Activated CD4-positive, alpha-beta T cell treated with anti-CD3 and anti-CD28 coated beads, Interleukin-2, amount 10 ng/mL, durations not matched to agents 24 days and 14 days (primary cell): Measurements from ENCODE around the gene EEIG1. TPM values are rescaled to one million over a fixed set of nuclear protein-coding genes. Genes with fewer than 3 reads are reported as not detected.

ENCODE experiments used
- DNase-seq: peaks from one replicate; pipeline ENCODE4 v3.0.0; 2022
- H3K27ac Mint-ChIP-seq: one replicate; pipeline ENCODE4 v1.8.0; 2022; ENCODE audit warnings: mild to moderate bottlenecking, mixed read lengths
- H3K27me3 Mint-ChIP-seq: one replicate; pipeline ENCODE4 v1.8.0; 2022; ENCODE audit warnings: mixed read lengths
- H3K36me3 Mint-ChIP-seq: one replicate; pipeline ENCODE4 v1.8.0; 2022; ENCODE audit warnings: low read depth, mild to moderate bottlenecking, mixed read lengths
- H3K4me1 Mint-ChIP-seq: one replicate; pipeline ENCODE4 v1.8.0; 2021; ENCODE audit warnings: mixed read lengths
- H3K4me3 Mint-ChIP-seq: one replicate; pipeline ENCODE4 v1.8.0; 2022; ENCODE audit warnings: mild to moderate bottlenecking, moderate library complexity, mixed read lengths
- H3K9me3 Mint-ChIP-seq: one replicate; pipeline ENCODE4 v1.8.0; 2021; ENCODE audit warnings: mixed read lengths
- intact Hi-C: fragments of 100-400 bp; cut with micrococcal nuclease; formaldehyde crosslinking; loops from one replicate; pipeline ENCODE4 v1.15.1; 2023
- total RNA-seq: library from RNA; stranded (reverse); gene quantifications from 2 replicates; pipeline ENCODE4 v1.2.3, GENCODE V29; 2022

The EEIG1 gene
- total RNA-seq, 1 donor from 2014 or later, result 64.4 TPM

DNA sequence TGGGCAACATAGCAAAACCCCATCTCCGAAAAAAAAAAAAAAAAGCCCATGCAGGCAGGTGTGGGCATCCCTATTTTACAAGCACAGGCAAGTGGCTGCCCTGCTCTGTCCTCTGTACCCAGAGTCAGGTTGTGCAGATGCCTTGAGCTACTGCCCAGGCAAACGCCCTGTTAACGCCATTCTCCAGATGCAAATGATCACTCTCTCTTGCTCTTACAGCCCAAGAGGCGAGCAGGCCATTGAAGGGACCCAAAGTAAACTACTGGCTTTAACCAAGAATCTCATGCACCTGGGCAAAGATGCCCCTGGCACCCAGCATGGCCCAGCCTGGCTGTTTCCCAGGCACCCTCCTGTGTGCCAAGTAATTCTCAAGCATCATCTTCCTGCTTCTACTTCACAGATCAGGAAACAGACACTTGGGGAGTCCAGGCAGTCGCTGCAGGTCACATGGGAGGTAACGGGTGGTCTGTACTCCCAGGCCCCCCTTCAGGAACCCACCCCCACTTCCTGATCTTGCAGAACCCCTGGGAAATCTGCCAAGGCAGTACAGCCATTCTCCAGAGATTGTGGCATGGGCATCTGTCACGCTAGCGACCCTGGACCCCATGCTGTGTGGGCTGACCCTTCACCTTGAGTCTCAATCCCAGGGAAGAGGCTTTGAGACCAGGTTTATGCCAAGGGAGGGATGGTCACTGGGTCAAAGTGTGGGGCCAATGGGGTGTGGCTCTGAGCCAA is 14.2 kb downstream of the EEIG1 start:
- Mint-ChIP-seq H3K4me1 (peaks cover 87% of the 10 kb centered on the region), H3K9me3 (no peaks in the 10 kb centered on the region), H3K36me3 (peaks cover 23% of the 10 kb centered on the region), H3K4me3 (peak overlapping the region; percentile 96), H3K27ac (peak overlapping the region; percentile 29), H3K27me3 (no peaks in the 10 kb centered on the region)
- no peak for DNase-seq
- intact Hi-C loops, result no loop called here

DNA sequence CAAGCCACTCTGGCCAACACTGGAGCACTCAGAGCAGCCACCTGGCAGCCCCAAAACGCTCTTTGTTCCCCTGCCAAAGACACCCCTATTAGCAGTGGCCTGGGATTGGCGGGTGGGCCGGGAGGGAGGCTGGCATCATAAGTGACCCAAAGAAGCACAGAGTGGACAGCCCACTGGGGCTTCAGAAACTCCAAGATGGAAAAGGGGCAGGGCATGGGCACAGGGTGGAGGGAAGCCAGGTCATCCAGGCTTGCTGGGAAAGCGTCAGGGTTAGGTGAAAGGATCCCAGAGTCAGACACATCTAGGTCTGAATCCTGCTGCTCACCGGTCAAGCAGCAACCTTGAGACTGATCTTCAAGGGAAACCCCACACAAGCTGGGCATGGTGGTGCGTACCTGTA is 14.8 kb downstream of the EEIG1 start:
- intact Hi-C loops, result no loop called here
- Mint-ChIP-seq H3K27ac (peak overlapping the region; percentile 90), H3K27me3 (no peaks in the 10 kb centered on the region), H3K9me3 (no peaks in the 10 kb centered on the region), H3K36me3 (peaks cover 27% of the 10 kb centered on the region), H3K4me3 (peak overlapping the region; percentile 96), H3K4me1 (peaks cover 87% of the 10 kb centered on the region)
- no peak for DNase-seq

GRCh38 chr9:127963359-127964064 is 17.3 kb downstream of the EEIG1 start:
- H3K27me3 Mint-ChIP-seq, result no peaks in the 10 kb centered on the region
- no peaks in the 10 kb centered on the region for H3K9me3 Mint-ChIP-seq
- no peak for DNase-seq
- H3K27ac Mint-ChIP-seq, result peak overlapping the region; percentile 72
- H3K4me1 Mint-ChIP-seq, result peaks cover 86% of the 10 kb centered on the region
- H3K36me3 Mint-ChIP-seq, result peaks cover 41% of the 10 kb centered on the region
- intact Hi-C loops, result no loop called here
- H3K4me3 Mint-ChIP-seq, result peak overlapping the region; percentile 37

DNA sequence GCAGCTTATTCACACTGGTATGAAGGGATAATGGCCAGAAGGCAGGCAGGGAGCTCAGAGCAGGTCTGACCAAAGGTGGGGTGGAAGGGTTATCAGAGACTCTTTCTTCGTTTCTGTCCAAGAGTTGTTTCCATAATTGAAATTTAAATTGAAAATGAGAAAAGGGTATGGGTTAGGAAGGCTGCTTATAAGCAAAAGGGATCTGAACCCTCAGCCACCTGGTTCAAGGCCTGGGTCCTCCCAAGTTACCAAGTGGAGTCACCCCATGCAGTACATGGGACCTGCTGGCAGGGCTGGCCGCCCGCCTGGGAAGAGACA is 17.8 kb downstream of the EEIG1 start:
- Mint-ChIP-seq H3K36me3 (peaks cover 42% of the 10 kb centered on the region), H3K27ac (peak overlapping the region; percentile 28)
- DNase-seq, result no peak

GRCh38 chr9:127962278-127962677 is 18.5 kb downstream of the EEIG1 start:
- Mint-ChIP-seq H3K9me3 (no peaks in the 10 kb centered on the region), H3K4me1 (peaks cover 81% of the 10 kb centered on the region), H3K27ac (no peak overlapping the region), H3K27me3 (no peaks in the 10 kb centered on the region), H3K36me3 (peaks cover 44% of the 10 kb centered on the region), H3K4me3 (no peak overlapping the region)
- no peak for DNase-seq
- intact Hi-C loops, result no loop called here

More for the DNA sequence above, 17.8 kb downstream of the EEIG1 start:
- Mint-ChIP-seq H3K4me3 (peak overlapping the region; percentile 37), H3K9me3 (no peaks in the 10 kb centered on the region), H3K4me1 (peaks cover 83% of the 10 kb centered on the region), H3K27me3 (no peaks in the 10 kb centered on the region)
- intact Hi-C loops, result no loop called here

- Mint-ChIP-seq H3K27me3 (no peaks in the 10 kb centered on the region), H3K4me3 (peak overlapping the region; percentile 14), H3K27ac (peak overlapping the region; percentile 53), H3K4me1 (peaks cover 81% of the 10 kb centered on the region), H3K9me3 (no peaks in the 10 kb centered on the region), H3K36me3 (peaks cover 41% of the 10 kb centered on the region)
- DNase-seq, result no peak
- intact Hi-C loops, result no loop called here
Measured at GRCh38 chr9:127961613-127962155, 19.1 kb downstream of the EEIG1 start.

GRCh38 chr9:127961155-127961490 is 19.7 kb downstream of the EEIG1 start:
- peaks cover 41% of the 10 kb centered on the region for H3K36me3 Mint-ChIP-seq
- peaks cover 77% of the 10 kb centered on the region for H3K4me1 Mint-ChIP-seq
- H3K27me3 Mint-ChIP-seq, result no peaks in the 10 kb centered on the region
- no peaks in the 10 kb centered on the region for H3K9me3 Mint-ChIP-seq
- H3K4me3 Mint-ChIP-seq, result no peak overlapping the region
- no peak for DNase-seq
- peak overlapping the region; percentile 53 for H3K27ac Mint-ChIP-seq
- intact Hi-C loops, result no loop called here

DNA sequence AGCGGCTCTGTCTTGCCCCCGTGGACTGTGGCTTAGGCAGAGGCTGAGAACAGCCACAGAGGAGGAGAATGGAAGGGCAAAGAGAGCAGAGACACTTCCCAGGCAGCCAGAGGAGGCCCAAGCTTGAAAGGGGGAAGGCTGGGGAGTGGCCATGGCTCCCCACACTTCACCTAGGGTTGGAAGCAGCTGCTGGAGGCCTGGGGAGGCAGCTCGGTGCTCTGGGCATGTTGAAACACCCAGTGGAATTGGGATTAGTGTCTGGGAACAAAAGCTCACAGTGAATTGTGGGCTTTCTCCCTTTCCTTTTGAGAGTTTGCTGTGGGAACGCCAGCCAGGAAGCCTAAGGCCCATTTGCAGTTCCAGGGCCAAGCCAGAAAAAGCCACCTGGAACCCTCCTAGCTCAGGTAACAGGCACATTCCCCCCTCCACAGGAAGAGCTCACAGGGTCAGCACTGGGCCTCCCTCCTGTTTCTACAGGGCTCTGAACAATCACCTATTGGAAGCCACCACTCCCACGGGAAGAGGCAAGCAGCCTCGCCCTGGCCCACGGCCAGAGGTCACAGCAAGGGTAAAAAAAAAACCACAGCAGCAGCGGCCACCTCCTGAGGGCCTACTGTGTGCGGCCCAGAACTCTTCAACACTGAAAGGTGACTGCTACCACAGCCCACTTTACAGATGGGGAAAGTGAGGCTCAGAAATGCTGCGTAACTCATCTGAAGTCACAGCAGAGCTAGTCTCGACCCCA is 20.2 kb downstream of the EEIG1 start:
- Mint-ChIP-seq H3K36me3 (peaks cover 44% of the 10 kb centered on the region), H3K4me3 (peak overlapping the region; percentile 6), H3K4me1 (peaks cover 78% of the 10 kb centered on the region), H3K9me3 (no peaks in the 10 kb centered on the region), H3K27ac (peak overlapping the region; percentile 62), H3K27me3 (no peaks in the 10 kb centered on the region)
- no peak for DNase-seq
- intact Hi-C loops, result no loop called here

- Mint-ChIP-seq H3K36me3 (peaks cover 42% of the 10 kb centered on the region), H3K27ac (peak overlapping the region; percentile 62), H3K4me1 (peaks cover 78% of the 10 kb centered on the region), H3K4me3 (peak overlapping the region; percentile 6), H3K27me3 (no peaks in the 10 kb centered on the region), H3K9me3 (no peaks in the 10 kb centered on the region)
- intact Hi-C loops, result loop anchor here (1.0 kb wide), 1 partner anchor 10 kb away; no protein-coding TSS in a partner anchor
- DNase-seq, result no peak
Measured at GRCh38 chr9:127959841-127960409, 20.9 kb downstream of the EEIG1 start.

GRCh38 chr9:127959398-127959797 is 21.4 kb downstream of the EEIG1 start:
- intact Hi-C loops, result loop anchor here (1.0 kb wide), 1 partner anchor 11 kb away; no protein-coding TSS in a partner anchor
- no peaks in the 10 kb centered on the region for H3K9me3 Mint-ChIP-seq
- H3K4me3 Mint-ChIP-seq, result no peak overlapping the region
- peaks cover 42% of the 10 kb centered on the region for H3K36me3 Mint-ChIP-seq
- no peak for DNase-seq
- peaks cover 81% of the 10 kb centered on the region for H3K4me1 Mint-ChIP-seq
- no peaks in the 10 kb centered on the region for H3K27me3 Mint-ChIP-seq
- peak overlapping the region; percentile 18 for H3K27ac Mint-ChIP-seq

DNA sequence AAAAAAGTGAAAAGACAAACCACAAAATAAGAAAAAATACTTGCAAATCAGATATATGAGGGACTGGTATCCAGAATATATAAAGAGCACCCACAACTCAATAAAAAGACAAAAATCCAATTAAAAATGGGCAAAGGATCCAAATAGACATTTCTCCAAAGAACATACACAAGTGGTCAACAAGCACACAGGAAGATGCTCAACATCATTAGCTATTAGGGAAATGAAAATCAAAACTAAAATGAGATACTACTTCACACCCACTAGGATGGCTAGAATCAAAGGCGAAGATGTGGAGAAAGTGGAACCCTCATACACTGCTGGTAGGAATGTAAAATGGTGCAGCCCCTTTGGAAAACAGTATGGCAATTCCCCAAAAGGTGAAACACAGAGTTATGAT is 22.1 kb downstream of the EEIG1 start:
- Mint-ChIP-seq H3K9me3 (no peaks in the 10 kb centered on the region), H3K4me1 (peaks cover 82% of the 10 kb centered on the region), H3K27me3 (no peaks in the 10 kb centered on the region), H3K36me3 (peaks cover 42% of the 10 kb centered on the region), H3K4me3 (peak overlapping the region; percentile 24), H3K27ac (no peak overlapping the region)
- intact Hi-C loops, result loop anchor here (1.0 kb wide), 1 partner anchor 12 kb away; no protein-coding TSS in a partner anchor
- DNase-seq, result no peak

DNA sequence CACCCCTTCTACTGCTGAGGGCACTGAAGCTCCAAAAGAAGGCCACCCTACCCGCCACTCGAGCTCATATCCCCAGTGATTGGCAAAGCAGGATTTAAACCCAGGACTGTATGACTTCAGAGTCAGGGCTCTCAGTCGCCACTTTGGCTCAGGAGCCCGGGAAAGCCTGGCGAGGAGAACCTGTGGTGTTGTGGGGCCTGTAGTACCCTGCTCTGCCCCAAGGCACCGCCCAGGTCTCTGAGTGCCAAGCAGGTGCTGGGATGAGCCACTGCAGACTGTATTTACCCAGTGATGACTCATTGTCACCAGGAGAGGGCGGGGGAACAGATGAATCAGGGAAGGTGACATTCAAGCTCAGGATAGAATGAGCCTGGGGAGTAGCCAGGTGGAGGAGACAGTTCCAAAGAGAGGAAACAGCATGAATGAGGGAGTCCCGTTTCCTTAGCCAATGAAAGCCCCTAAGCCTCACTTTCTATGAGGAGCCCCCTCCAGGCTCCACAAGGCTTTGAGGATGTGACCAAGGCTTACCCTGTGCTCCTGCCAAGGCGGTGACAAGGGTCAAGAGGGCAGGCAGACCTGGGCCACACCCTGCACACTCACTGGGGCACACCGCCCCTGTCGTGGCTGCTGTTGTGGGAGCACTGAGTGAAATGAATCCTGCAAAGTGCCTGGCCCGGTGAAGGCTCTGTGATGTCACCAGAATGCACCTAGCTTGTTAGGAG is 25.3 kb downstream of the EEIG1 start:
- peak overlapping the region; percentile 72 for H3K27ac Mint-ChIP-seq
- peak overlapping the region; percentile 42 for H3K4me3 Mint-ChIP-seq
- peak; percentile 89 for DNase-seq
- no peaks in the 10 kb centered on the region for H3K9me3 Mint-ChIP-seq
- peaks cover 39% of the 10 kb centered on the region for H3K36me3 Mint-ChIP-seq
- H3K27me3 Mint-ChIP-seq, result no peaks in the 10 kb centered on the region
- peaks cover 71% of the 10 kb centered on the region for H3K4me1 Mint-ChIP-seq
- intact Hi-C loops, result loop anchor here (1.0 to 2.0 kb wide), 4 partner anchors 12 to 76 kb away; no protein-coding TSS in a partner anchor

DNA sequence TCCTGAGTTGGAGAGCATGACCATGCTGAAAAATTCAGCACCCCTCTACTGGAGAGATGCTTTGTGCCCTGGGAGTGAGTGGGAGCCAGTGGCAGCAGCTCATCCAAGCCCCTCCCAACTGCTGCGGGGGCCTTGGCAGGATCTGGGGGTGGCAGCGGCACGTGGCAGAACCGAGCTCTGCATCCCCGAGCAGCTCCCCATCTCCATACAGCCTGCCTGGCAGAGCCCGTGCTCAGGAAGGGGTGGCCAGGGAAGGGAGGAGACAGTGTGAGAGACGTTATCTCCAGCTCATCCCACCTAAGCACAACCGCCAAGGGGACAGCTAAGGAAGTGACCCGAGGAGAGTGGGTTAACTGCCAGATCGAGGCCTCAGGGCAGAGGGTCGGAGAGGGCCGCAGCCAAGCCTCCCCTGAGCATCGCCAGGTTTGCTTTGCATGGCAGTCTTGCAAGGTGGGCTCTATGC is 25.9 kb downstream of the EEIG1 start:
- Mint-ChIP-seq H3K36me3 (peaks cover 34% of the 10 kb centered on the region), H3K9me3 (no peaks in the 10 kb centered on the region), H3K4me3 (no peak overlapping the region), H3K27ac (peak overlapping the region; percentile 73), H3K27me3 (no peaks in the 10 kb centered on the region), H3K4me1 (peaks cover 69% of the 10 kb centered on the region)
- DNase-seq, result no peak
- intact Hi-C loops, result loop anchor here (1.0 to 2.0 kb wide), 4 partner anchors 12 to 76 kb away; no protein-coding TSS in a partner anchor
